HG03097 (cell line): ENCODE results near the gene SFTPA1.
"Not testable (repeated sequence)": the region's sequence is repeated elsewhere in the genome, so short reads cannot be mapped to it uniquely, and the experiment has no call there.

Source experiments
- ATAC-seq: cut with Tn5 transposase; IDR thresholded peaks from one replicate; pipeline ENCODE4 v1.9.1; 2021; ENCODE audit not compliant: unreplicated experiment, low FRiP score

Gene SFTPA1

GRCh38 chr10:79608505-79609375, 2.0 kb upstream of the SFTPA1 start:
- ATAC-seq = no peak

- not testable (repeated sequence) for ATAC-seq
Measured at GRCh38 chr10:79611193-79611976, 646 bp downstream of the SFTPA1 start.

GRCh38 chr10:79615577-79615976, 4.8 kb downstream of the SFTPA1 start:
- ATAC-seq = no peak

GRCh38 chr10:79616164-79616563, 5.4 kb downstream of the SFTPA1 start:
- no peak for ATAC-seq

- not testable (repeated sequence) for ATAC-seq
Measured at GRCh38 chr10:79623663-79624062, 12.9 kb downstream of the SFTPA1 start.

- no peak for ATAC-seq
Measured at GRCh38 chr10:79627075-79627474, 16.3 kb downstream of the SFTPA1 start.

- no peak for ATAC-seq
Measured at GRCh38 chr10:79628083-79628482, 17.3 kb downstream of the SFTPA1 start.

GRCh38 chr10:79628988-79629954, 18.5 kb downstream of the SFTPA1 start:
- no peak for ATAC-seq

GRCh38 chr10:79629955-79630327, 19.2 kb downstream of the SFTPA1 start:
- no peak for ATAC-seq

- not testable (repeated sequence) for ATAC-seq
Measured at GRCh38 chr10:79636654-79637199, 26.0 kb downstream of the SFTPA1 start.

- ATAC-seq = no peak
Measured at GRCh38 chr10:79638318-79638717, 27.6 kb downstream of the SFTPA1 start.

- ATAC-seq = not testable (repeated sequence)
Measured at GRCh38 chr10:79652695-79653094, 42.0 kb downstream of the SFTPA1 start.

- not testable (repeated sequence) for ATAC-seq
Measured at GRCh38 chr10:79663287-79663686, 52.5 kb downstream of the SFTPA1 start.

GRCh38 chr10:79664686-79665085, 53.9 kb downstream of the SFTPA1 start:
- ATAC-seq = not testable (repeated sequence)
